ENCODE results near the gene NDUFS6. TPM values are rescaled to one million over a fixed set of nuclear protein-coding genes. Genes with fewer than 3 reads are reported as not detected.

The NDUFS6 gene
- polyA plus RNA-seq, 1 donor from 2014 or later = 72.0 TPM

DNA sequence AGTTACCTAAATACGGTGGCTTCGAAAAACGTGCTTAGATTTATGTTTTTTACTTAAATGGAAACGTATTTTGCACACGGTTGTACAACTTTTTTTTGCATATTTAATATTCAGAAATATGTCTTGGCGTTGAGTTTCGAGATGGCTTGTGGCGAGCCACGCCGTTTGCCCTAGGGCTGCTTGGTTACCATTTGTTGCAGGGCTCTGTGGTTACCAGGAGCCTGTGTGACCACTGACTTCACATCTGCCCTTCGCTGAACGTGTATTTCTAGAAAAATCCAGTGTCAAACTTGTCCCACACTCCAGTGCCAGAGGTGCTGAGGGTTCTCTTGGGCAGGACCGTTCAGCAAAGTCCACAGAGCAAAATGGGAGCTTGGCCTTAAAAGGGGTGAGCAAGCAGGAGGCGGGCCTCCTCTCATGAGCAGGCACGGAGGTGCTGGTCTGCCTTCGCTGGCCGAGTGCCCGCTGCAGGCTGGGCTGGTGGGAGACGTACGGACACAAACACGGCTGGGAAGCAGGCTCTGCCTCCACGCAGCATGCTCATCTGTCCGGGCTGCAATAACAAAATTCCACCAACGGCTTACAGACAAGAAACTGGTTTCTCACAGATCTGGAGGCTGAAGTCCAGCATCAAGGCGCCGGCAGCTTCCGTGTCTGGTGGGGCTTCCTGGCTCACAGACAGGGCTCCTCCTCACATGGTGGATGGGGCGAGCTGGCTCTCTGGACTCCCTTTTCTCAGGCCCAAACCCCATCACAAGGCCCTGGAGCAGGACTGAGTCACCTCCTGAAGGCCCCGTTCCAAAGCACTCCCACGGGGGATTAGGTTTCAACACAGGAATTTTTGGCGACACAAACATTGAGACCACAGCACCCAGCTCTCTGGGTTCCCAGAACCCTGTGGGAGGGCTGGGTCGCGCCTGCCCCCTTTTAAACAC, 7.0 kb upstream of the NDUFS6 start:
- no peaks in the 10 kb centered on the region for H3K9me3 ChIP-seq (ENCODE audit: low read length)
- H3K27me3 ChIP-seq (ENCODE audit: insufficient read depth, low read depth, low read length) = no peaks in the 10 kb centered on the region
- H3K79me2 ChIP-seq (replicated peaks; ENCODE audit: insufficient read depth, low read length) = peaks cover 3% of the 10 kb centered on the region
- TF ChIP-seq EP300 (conservative IDR thresholded peaks at IDR 0.05; ENCODE audit: poor library complexity, severe bottlenecking) (no peak), TAF1 (IDR thresholded peaks at IDR 0.05; ENCODE audit: low read depth) (no peak), MXI1 (conservative IDR thresholded peaks at IDR 0.05; ENCODE audit: poor library complexity, severe bottlenecking) (no peak), RAD21 (conservative IDR thresholded peaks at IDR 0.05) (no peak), EZH2 (IDR thresholded peaks at IDR 0.05; ENCODE audit: borderline replicate concordance, insufficient read depth, low read length, poor library complexity, severe bottlenecking) (no peak), POLR2AphosphoS5 (IDR thresholded peaks at IDR 0.05) (no peak), SMC3 (conservative IDR thresholded peaks at IDR 0.05; ENCODE audit: poor library complexity) (no peak)
- TF ChIP-seq, protein P1, sequence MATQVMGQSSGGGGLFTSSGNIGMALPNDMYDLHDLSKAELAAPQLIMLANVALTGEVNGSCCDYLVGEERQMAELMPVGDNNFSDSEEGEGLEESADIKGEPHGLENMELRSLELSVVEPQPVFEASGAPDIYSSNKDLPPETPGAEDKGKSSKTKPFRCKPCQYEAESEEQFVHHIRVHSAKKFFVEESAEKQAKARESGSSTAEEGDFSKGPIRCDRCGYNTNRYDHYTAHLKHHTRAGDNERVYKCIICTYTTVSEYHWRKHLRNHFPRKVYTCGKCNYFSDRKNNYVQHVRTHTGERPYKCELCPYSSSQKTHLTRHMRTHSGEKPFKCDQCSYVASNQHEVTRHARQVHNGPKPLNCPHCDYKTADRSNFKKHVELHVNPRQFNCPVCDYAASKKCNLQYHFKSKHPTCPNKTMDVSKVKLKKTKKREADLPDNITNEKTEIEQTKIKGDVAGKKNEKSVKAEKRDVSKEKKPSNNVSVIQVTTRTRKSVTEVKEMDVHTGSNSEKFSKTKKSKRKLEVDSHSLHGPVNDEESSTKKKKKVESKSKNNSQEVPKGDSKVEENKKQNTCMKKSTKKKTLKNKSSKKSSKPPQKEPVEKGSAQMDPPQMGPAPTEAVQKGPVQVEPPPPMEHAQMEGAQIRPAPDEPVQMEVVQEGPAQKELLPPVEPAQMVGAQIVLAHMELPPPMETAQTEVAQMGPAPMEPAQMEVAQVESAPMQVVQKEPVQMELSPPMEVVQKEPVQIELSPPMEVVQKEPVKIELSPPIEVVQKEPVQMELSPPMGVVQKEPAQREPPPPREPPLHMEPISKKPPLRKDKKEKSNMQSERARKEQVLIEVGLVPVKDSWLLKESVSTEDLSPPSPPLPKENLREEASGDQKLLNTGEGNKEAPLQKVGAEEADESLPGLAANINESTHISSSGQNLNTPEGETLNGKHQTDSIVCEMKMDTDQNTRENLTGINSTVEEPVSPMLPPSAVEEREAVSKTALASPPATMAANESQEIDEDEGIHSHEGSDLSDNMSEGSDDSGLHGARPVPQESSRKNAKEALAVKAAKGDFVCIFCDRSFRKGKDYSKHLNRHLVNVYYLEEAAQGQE (IDR thresholded peaks at IDR 0.05; ENCODE audit: borderline replicate concordance) = no peak
- TF ChIP-seq, protein P2, sequence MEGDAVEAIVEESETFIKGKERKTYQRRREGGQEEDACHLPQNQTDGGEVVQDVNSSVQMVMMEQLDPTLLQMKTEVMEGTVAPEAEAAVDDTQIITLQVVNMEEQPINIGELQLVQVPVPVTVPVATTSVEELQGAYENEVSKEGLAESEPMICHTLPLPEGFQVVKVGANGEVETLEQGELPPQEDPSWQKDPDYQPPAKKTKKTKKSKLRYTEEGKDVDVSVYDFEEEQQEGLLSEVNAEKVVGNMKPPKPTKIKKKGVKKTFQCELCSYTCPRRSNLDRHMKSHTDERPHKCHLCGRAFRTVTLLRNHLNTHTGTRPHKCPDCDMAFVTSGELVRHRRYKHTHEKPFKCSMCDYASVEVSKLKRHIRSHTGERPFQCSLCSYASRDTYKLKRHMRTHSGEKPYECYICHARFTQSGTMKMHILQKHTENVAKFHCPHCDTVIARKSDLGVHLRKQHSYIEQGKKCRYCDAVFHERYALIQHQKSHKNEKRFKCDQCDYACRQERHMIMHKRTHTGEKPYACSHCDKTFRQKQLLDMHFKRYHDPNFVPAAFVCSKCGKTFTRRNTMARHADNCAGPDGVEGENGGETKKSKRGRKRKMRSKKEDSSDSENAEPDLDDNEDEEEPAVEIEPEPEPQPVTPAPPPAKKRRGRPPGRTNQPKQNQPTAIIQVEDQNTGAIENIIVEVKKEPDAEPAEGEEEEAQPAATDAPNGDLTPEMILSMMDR (IDR thresholded peaks at IDR 0.05; ENCODE audit: poor library complexity, severe bottlenecking) = no peak
- no peak overlapping the region for H3K4me3 ChIP-seq (ENCODE audit: low read length)
- H3K9me2 ChIP-seq (ENCODE audit: insufficient read depth, low read length) = no peaks in the 10 kb centered on the region
- no peaks in the 10 kb centered on the region for H4K20me1 ChIP-seq (ENCODE audit: insufficient read depth)
- no peak overlapping the region for H2AFZ ChIP-seq (ENCODE audit: low read depth, low read length)
- H3K4me2 ChIP-seq (ENCODE audit: low read length) = no peak overlapping the region
- H3K27ac ChIP-seq (ENCODE audit: low read length) = no peak overlapping the region
- H3K36me3 ChIP-seq (ENCODE audit: insufficient read depth, low read length) = no peaks in the 10 kb centered on the region
- no peaks in the 10 kb centered on the region for H3F3A ChIP-seq (ENCODE audit: insufficient read depth, low read length, poor library complexity, severe bottlenecking)
- no peak overlapping the region for H3K9ac ChIP-seq (ENCODE audit: low read length)

- H3F3A ChIP-seq (ENCODE audit: insufficient read depth, low read length, poor library complexity, severe bottlenecking) = no peaks in the 10 kb centered on the region
- no peaks in the 10 kb centered on the region for H4K20me1 ChIP-seq (ENCODE audit: insufficient read depth)
- H3K27me3 ChIP-seq (ENCODE audit: insufficient read depth, low read depth, low read length) = no peaks in the 10 kb centered on the region
- no peak overlapping the region for H2AFZ ChIP-seq (ENCODE audit: low read depth, low read length)
- no peak overlapping the region for H3K4me3 ChIP-seq (ENCODE audit: low read length)
- H3K36me3 ChIP-seq (ENCODE audit: insufficient read depth, low read length) = no peaks in the 10 kb centered on the region
- H3K9me2 ChIP-seq (ENCODE audit: insufficient read depth, low read length) = no peaks in the 10 kb centered on the region
- no peak for TF ChIP-seq EP300 (conservative IDR thresholded peaks at IDR 0.05; ENCODE audit: poor library complexity, severe bottlenecking)
- TF ChIP-seq, protein P2 (IDR thresholded peaks at IDR 0.05; ENCODE audit: poor library complexity, severe bottlenecking) = no peak
- no peak for TF ChIP-seq TAF1 (IDR thresholded peaks at IDR 0.05; ENCODE audit: low read depth)
- no peak for TF ChIP-seq RAD21 (conservative IDR thresholded peaks at IDR 0.05)
- no peak for TF ChIP-seq POLR2AphosphoS5 (IDR thresholded peaks at IDR 0.05)
- TF ChIP-seq, protein P1 (IDR thresholded peaks at IDR 0.05; ENCODE audit: borderline replicate concordance) = no peak
- no peak for TF ChIP-seq MXI1 (conservative IDR thresholded peaks at IDR 0.05; ENCODE audit: poor library complexity, severe bottlenecking)
- no peak for TF ChIP-seq SMC3 (conservative IDR thresholded peaks at IDR 0.05; ENCODE audit: poor library complexity)
- TF ChIP-seq EZH2 (IDR thresholded peaks at IDR 0.05; ENCODE audit: borderline replicate concordance, insufficient read depth, low read length, poor library complexity, severe bottlenecking) = no peak
- H3K9me3 ChIP-seq (ENCODE audit: low read length) = no peaks in the 10 kb centered on the region
- no peak overlapping the region for H3K9ac ChIP-seq (ENCODE audit: low read length)
- H3K79me2 ChIP-seq (replicated peaks; ENCODE audit: insufficient read depth, low read length) = peaks cover 3% of the 10 kb centered on the region
- H3K4me2 ChIP-seq (ENCODE audit: low read length) = no peak overlapping the region
- H3K27ac ChIP-seq (ENCODE audit: low read length) = no peak overlapping the region
Measured at GRCh38 chr5:1794901-1795290, 6.3 kb upstream of the NDUFS6 start.

Measured in neural cell (in vitro differentiated cells).